B cell (primary cell): Measurements from ENCODE around the gene TENM4. TPM values are rescaled to one million over a fixed set of nuclear protein-coding genes. Genes with fewer than 3 reads are reported as not detected.

Source experiments
- ATAC-seq: fragments of 200-7000 bp; cut with Tn5 transposase; one replicate; pipeline ENCODE4 v1.10.0; 2021; ENCODE audit warnings: low read depth, mild to moderate bottlenecking, moderate number of reproducible peaks, moderate library complexity
- CTCF ChIA-PET: fragments of 350-600 bp; sonication (Branson Sonifier 250); formaldehyde crosslinking; loops from one replicate; lab custom pipeline; 2021; ENCODE audit warnings: antibody characterized with exemption, inconsistent platforms; lab: Charles Lee
- POLR2A ChIA-PET: fragments of 350-600 bp; sonication (Branson Sonifier 250); formaldehyde crosslinking; loops from one replicate; lab custom pipeline; 2021; ENCODE audit warnings: antibody characterized with exemption; lab: Charles Lee
- DNase-seq: peaks from one replicate; pipeline ENCODE4 v3.0.0; 2013
- H2AFZ ChIP-seq: 2 replicates; pipeline ENCODE4 v1.6.1; 2012; ENCODE audit warnings: mild to moderate bottlenecking, low read depth, low read length; ENCODE audit not compliant: insufficient read depth, poor library complexity, severe bottlenecking
- H3K27ac ChIP-seq, 2 donors: 1 replicate in 1 of 2; 2 replicates in 1 of 2; pipeline ENCODE4 v1.5.1; 2012 to 2013; ENCODE audit warnings: low read length in 2 of 2, mild to moderate bottlenecking in 2 of 2, moderate library complexity in 1 of 2
- H3K27me3 ChIP-seq, 4 experiments: fragments of 200-600 bp in 1 of 4; sonication (generic) in 1 of 4; replicated peaks in 1 of 4; 1 replicate in 2 of 4; 2 replicates in 2 of 4; pipeline versions ENCODE4 v1.6.1 to v1.7.0; 2013 to 2016; ENCODE audit warnings: low read length in 3 of 4, mild to moderate bottlenecking in 2 of 4, mixed read lengths in 1 of 4, moderate library complexity in 1 of 4; ENCODE audit not compliant: insufficient read depth in 4 of 4, control insufficient read depth in 3 of 4; ENCODE audit errors: control extremely low read depth in 1 of 4
- H3K36me3 ChIP-seq, 2 experiments: replicated peaks in 1 of 2; 1 replicate in 1 of 2; 2 replicates in 1 of 2; pipeline versions ENCODE4 v1.6.1 to v1.7.1; 2013; ENCODE audit warnings: low read length in 1 of 2; ENCODE audit not compliant: insufficient read depth in 2 of 2, control insufficient read depth in 1 of 2; ENCODE audit errors: control extremely low read depth in 1 of 2, extremely low read depth in 1 of 2
- H3K4me1 ChIP-seq, 2 donors: fragments of 200-600 bp in 1 of 2; sonication (generic) in 1 of 2; 1 replicate in 1 of 2; 2 replicates in 1 of 2; pipeline versions ENCODE4 v1.5.1 to v1.6.1; 2013 to 2017; ENCODE audit warnings: low read length in 2 of 2; ENCODE audit not compliant: control insufficient read depth in 2 of 2, insufficient read depth in 2 of 2
- H3K4me2 ChIP-seq: replicated peaks from 2 replicates; pipeline ENCODE3; 2012; ENCODE audit warnings: mild to moderate bottlenecking, low read depth, low read length; ENCODE audit not compliant: poor library complexity, severe bottlenecking
- H3K4me3 ChIP-seq, 5 experiments: fragments of 200-600 bp in 1 of 5; sonication (generic) in 1 of 5; 1 replicate in 3 of 5; 2 replicates in 2 of 5; pipeline versions ENCODE4 v1.5.1 to v1.7.0; 2011 to 2016; ENCODE audit warnings: low read length in 4 of 5, mild to moderate bottlenecking in 4 of 5, low read depth in 2 of 5, control low read depth in 1 of 5, moderate library complexity in 1 of 5; ENCODE audit not compliant: insufficient read depth in 1 of 5; ENCODE audit errors: control extremely low read depth in 1 of 5, extremely low read depth in 1 of 5
- H3K79me2 ChIP-seq: fragments of 200-600 bp; sonication (generic); one replicate; pipeline ENCODE4 v1.6.0; 2016; ENCODE audit warnings: low read length; ENCODE audit not compliant: control insufficient read depth, insufficient read depth
- H3K9ac ChIP-seq: fragments of 200-600 bp; sonication (generic); 2 replicates; pipeline ENCODE4 v1.6.1; 2017; ENCODE audit warnings: mild to moderate bottlenecking, low read length, moderate library complexity
- H3K9me3 ChIP-seq, 3 donors: one replicate each; pipeline versions ENCODE4 v1.6.1 to v1.7.1; 2013; ENCODE audit warnings: low read length in 2 of 3; ENCODE audit not compliant: control insufficient read depth in 2 of 3, insufficient read depth in 1 of 3; ENCODE audit errors: control extremely low read depth in 1 of 3
- H4K20me1 ChIP-seq: 2 replicates; pipeline ENCODE4 v1.6.0; 2012; ENCODE audit warnings: mild to moderate bottlenecking, low read length; ENCODE audit not compliant: insufficient read depth, control insufficient read depth, poor library complexity, severe bottlenecking
- H3K27ac Mint-ChIP-seq: one replicate; pipeline ENCODE4 v1.8.0; 2021; ENCODE audit warnings: mixed read lengths
- H3K27me3 Mint-ChIP-seq: one replicate; pipeline ENCODE4 v1.8.0; 2021; ENCODE audit warnings: mixed read lengths
- H3K4me1 Mint-ChIP-seq: one replicate; pipeline ENCODE4 v1.8.0; 2021; ENCODE audit warnings: mixed read lengths
- H3K4me3 Mint-ChIP-seq: one replicate; pipeline ENCODE4 v1.8.0; 2021; ENCODE audit warnings: mixed read lengths
- H3K9me3 Mint-ChIP-seq: one replicate; pipeline ENCODE4 v1.8.0; 2022; ENCODE audit warnings: mixed read lengths; ENCODE audit not compliant: insufficient read depth
- CTCF ChIP-seq: fragments of 200-600 bp; IDR thresholded peaks from one replicate; pipeline ENCODE4 v1.8.0; 2022; ENCODE audit warnings: antibody characterized with exemption, mild to moderate bottlenecking
- EZH2 ChIP-seq: IDR thresholded peaks from 2 replicates; pipeline ENCODE4 v1.6.1; 2012; ENCODE audit warnings: borderline replicate concordance, low read depth, mild to moderate bottlenecking, moderate library complexity, low read length; ENCODE audit not compliant: insufficient read depth, poor library complexity, severe bottlenecking
- WGBS: methylation state at CpG from one replicate; pipeline ENCODE4 v1.1.5; 2013; ENCODE audit warnings: missing lambda C conversion rate; ENCODE audit not compliant: insufficient coverage; 5-methylcytosine and 5-hydroxymethylcytosine counted together
- intact Hi-C: fragments of 100-400 bp; cut with micrococcal nuclease; formaldehyde crosslinking; loops from one replicate; pipeline ENCODE4 v1.10.0; 2022
- polyA plus RNA-seq: library from polyadenylated mRNA; depleted of rRNA; stranded (reverse); fragments of >200 nt; gene quantifications from 2 replicates; pipeline ENCODE4 v1.2.3, GENCODE V29; 2012
- total RNA-seq, 2 donors: library from RNA; stranded (reverse); fragments of 120-200 nt in 1 of 2; gene quantifications; 1 replicate in 1 of 2; 2 replicates in 1 of 2; pipeline versions ENCODE4 v1.2.3 to v1.2.4, GENCODE V29; 2013 to 2022

Gene TENM4
- total and polyA plus RNA-seq, 2 donors (not counting 1 experiment from before 2014, with no cell fraction given), result 0.09 to 5.7 TPM

DNA sequence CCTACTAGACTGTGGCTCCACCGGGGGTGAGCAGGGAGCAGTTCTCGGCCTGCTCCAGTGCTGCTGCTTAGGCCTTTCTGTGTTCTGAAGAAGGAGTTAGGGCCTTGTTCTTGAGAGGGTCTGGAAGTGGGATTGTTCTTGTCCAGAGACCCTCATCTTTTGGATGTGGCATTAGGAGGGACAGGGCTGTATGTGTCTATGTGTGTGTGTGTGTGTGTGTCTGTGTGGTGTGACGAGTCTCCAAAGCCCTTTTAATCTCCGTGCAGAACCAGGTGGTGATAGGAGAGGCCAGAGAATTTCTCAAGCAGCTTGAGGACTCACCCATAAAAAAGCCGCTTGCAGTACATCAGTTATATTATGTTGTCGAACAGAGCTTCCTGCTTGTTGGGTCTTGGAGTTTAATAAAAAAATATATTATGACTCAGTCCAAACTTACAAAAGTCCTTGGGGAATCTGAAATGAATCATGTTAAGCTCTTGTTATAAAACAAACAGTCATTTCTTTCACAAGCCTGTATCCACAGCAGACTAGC, 196.5 kb downstream of the TENM4 start:
- no peak for DNase-seq
- Mint-ChIP-seq H3K27ac (no peak overlapping the region), H3K4me1 (no peaks in the 10 kb centered on the region), H3K9me3 (no peaks in the 10 kb centered on the region), H3K27me3 (no peaks in the 10 kb centered on the region), H3K4me3 (no peak overlapping the region)
- Histone ChIP-seq H3K79me2 (no peaks in the 10 kb centered on the region), H3K4me3 (no peak overlapping the region), H3K27me3 (no peaks in the 10 kb centered on the region), H2AFZ (no peak overlapping the region), H3K9me3 (no peaks in the 10 kb centered on the region), H3K9ac (no peak overlapping the region), H4K20me1 (no peaks in the 10 kb centered on the region), H3K4me2 (no peak overlapping the region), H3K27ac (no peak overlapping the region), H3K4me1 (no peaks in the 10 kb centered on the region), H3K36me3 (no peaks in the 10 kb centered on the region)
- intact Hi-C loops, result no loop called here
- WGBS, result 88% methylated on average over 4 of the region's 6 CpGs
- TF ChIP-seq EZH2 (no peak), CTCF (no peak)
- ChIA-PET POLR2A (no interaction called here), CTCF (no interaction called here)
- no peak for ATAC-seq

DNA sequence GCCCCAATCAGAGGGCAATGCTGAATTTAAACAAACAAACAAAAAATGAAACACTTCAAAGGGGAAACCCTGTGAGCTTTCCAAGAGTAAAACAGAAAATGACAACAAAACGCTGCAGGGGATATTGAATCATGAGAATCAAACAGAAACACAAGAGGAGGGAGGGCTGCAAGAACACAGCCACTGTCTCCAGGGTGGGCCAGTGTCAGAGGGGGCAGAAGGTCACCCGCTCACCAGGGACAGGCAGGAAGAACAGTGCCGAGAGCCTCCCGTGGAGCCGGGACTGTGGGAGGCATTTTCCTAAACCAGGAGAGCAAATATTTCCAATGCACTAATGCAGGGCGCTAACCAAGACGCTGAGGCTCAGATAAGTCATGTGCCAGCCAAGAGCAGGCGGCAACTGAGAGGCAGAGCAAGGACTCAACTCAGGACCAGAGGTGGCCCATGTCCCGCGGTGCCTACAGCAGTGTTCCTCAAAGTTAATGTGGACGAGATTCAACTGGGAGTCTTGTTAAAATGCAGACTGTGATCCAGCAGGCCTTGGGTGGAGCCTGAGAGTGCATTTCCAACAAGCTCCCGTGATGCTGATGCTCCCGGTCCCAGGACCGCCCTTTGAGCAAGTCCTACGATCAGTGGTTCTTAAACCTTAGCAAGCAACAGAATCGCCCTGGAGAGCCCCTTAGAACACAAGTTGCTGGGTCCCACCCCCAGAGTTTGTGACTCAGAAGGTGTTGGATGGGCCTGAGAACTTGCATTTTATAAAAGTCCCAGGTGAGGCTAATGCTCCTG, 197.2 kb downstream of the TENM4 start:
- no peaks in the 10 kb centered on the region for H3K36me3 ChIP-seq
- Mint-ChIP-seq H3K4me1 (no peaks in the 10 kb centered on the region), H3K27ac (no peak overlapping the region), H3K27me3 (no peaks in the 10 kb centered on the region), H3K4me3 (no peak overlapping the region), H3K9me3 (no peaks in the 10 kb centered on the region)
- ATAC-seq (no peak), DNase-seq (no peak)
- no peaks in the 10 kb centered on the region for H3K27me3 ChIP-seq
- ChIA-PET CTCF (no interaction called here), POLR2A (no interaction called here)
- H4K20me1 ChIP-seq, result no peaks in the 10 kb centered on the region
- H3K27ac ChIP-seq, result no peak overlapping the region
- H3K79me2 ChIP-seq, result no peaks in the 10 kb centered on the region
- H3K4me1 ChIP-seq, result no peaks in the 10 kb centered on the region
- H3K9me3 ChIP-seq, result no peaks in the 10 kb centered on the region
- no peak overlapping the region for H3K4me2 ChIP-seq
- H3K9ac ChIP-seq, result no peak overlapping the region
- WGBS, result 89% methylated on average over 15 of the region's 16 CpGs
- H3K4me3 ChIP-seq, result no peak overlapping the region
- TF ChIP-seq CTCF, result no peak
- TF ChIP-seq EZH2, result no peak
- no peak overlapping the region for H2AFZ ChIP-seq
- intact Hi-C loops, result no loop called here
